Central memory CD4-positive, alpha-beta T cell (primary cell): ENCODE measurements around the gene MSMB.

Experiments
- DNase-seq: peaks from one replicate; pipeline ENCODE4 v3.0.0; 2022

Gene MSMB

DNA sequence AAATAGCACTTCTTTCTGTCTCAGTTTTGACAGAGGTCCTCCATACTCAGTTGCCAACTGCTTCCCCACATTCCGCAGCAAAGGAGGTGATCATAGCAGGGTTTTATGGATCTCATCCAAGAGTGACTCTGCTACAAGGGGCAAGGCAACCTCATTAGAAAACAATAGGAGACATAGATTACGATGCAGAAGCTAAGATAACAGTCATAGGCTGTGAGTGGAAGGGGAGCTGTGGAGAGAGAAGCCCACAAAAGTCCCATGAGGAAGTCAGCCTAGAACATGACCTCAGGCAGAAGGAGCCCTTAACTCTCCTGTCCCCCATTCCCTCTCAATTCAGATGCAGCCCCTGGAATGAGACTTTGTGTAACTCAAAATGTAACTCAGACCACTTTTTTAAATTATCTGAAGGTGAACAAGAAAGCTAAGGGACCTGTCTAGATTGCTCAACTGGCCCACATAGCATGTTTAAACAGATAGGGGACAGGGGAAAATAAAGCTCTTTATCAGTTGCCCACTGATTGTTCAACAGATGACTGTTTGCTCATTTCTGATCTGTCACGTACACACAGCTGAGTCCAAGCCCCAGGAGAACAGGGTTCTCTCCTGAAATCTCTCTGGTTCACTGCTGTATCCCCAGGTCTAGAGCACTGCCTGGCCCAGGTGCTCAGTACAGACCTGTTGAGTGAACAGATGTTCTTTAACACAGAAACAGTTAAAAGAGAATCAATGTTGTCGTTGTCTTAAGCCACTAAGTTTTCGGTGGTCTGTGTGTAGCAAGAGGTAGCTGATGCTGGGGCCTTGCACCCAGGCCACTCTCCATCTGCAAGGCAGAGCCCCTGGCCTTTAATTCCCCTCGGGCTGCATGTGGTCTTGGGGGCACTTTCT, 14.2 kb downstream of the MSMB start:
- no peak for DNase-seq

DNA sequence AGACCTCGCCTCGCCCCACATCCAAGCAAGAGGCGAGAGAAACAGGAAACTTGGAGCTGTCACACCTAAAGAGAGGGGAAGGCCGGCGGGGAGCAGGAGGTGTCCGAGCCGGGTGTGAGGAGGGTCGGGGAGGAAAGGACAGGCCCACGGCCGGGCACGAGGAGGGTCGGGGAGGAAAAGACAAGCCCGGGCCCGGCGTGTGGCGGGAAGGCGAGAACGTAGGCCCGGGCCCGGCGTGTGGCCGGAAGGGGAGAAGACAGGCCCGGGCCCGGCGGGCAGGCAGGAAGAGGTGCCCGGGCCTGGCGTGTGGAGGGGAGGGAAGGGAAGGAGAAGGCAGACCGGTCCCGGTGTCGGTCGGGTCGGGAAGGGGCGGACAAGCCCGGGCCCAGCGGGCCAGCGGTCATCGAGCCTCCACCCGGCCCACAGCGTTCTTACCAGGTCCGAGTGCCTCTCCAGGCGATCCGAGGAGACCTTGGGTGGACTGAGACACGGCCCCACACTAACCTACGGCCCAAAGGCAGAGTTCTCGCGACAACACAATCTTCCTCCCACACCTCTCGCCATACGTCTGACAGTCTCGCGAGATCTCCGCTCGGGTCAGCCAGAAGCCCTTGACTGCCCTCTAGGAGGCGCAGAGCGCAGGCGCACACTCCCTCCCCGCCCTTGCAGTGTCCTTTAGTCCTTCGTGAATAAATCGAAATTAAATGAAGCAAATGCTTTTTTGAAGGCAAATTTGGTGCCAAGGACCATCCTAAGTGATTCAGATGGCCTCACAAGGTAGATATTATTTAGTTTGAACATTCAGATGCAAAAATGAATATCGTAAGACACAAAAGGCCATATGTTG, 15.8 kb downstream of the MSMB start, which contains the start of gene NCOA4:
NCOA4 (minus strand) TSS at position 533 of the 847 bp plus-strand sequence. CDS start 13,943 bp downstream, outside the sequence.
- peak; percentile 95 for DNase-seq

- DNase-seq: no peak
Measured at GRCh38 chr10:46029461-46030030, 16.5 kb downstream of the MSMB start.

DNA sequence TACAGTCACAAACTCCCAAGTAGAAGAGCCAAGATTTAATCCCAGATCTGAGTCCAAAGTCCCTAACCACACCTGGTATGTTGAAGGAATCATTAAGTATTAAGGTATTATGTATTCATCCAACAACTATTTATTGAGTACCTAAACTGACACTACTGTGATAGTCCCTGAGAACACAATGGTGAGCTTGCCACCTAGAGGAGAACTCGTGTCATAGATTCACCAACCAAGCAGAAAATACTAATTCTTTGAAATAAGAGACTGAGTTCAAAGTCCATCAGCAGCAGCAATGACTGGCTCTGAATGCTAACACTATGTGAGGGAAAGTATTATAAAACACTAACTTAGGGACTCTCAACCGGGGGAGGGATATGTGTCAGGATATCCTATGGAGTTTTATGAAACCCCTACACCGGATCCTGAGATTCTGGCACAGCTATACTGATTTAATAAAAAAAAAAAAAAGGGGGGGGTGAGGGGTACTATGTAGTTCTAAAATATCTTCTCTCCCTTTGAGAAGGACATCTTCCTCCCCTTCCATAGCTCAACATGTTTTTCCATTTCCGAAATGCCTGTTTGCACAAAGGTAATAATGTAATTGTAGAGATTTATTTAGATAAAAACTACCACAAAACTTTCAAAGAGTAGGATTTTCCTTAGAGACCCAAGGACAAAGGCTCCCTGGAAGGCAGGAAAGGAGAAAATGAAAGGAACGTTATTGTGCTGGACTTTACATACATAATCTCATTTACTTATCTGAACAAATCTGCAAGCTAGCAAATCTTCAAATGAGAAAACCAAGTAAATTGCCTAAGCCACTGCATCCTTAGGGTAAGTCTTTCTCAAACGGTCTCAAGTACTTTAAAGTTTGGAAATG, 17.2 kb downstream of the MSMB start:
- DNase-seq: peak; percentile 52

DNA sequence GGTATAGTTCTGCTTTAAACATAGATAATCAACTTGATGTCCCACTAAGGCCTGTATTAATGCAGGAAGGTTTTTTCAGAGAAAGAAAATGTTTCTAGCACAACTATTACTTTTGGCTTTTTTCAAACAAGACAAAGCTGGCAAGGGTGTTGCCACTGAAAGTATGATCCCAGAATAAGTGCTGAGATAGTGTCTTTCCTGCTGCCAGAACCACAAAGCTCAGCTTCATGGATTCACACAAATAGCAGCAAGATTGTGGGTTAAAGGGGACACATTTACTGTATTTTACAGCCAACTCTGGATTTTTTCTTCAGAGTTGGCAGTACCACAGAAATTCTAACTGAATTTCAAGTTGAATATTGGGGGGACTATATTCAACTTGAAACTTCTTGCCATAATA, 20.0 kb downstream of the MSMB start:
- no peak for DNase-seq

- DNase-seq: no peak
Measured at GRCh38 chr10:46025406-46025805, 20.7 kb downstream of the MSMB start.

DNA sequence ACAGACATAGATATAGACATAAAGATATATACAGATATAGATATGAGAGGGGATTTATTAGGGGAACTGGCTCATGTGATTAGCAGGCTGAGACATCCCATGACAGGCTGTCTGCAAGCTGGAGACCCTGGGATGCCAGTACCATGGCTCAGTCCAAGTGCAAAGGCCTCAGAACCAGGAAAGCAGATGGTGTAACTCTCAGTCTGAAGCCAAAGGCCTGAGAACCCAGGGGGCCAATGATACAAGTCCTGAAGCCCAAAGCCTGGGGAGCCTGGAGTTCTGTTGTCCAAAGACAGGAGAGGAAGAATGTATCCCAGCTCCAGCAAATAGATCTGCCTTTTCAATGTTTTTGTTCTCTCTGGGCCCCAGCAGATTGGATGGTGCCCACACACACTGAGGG, 21.1 kb downstream of the MSMB start:
- no peak for DNase-seq

DNA sequence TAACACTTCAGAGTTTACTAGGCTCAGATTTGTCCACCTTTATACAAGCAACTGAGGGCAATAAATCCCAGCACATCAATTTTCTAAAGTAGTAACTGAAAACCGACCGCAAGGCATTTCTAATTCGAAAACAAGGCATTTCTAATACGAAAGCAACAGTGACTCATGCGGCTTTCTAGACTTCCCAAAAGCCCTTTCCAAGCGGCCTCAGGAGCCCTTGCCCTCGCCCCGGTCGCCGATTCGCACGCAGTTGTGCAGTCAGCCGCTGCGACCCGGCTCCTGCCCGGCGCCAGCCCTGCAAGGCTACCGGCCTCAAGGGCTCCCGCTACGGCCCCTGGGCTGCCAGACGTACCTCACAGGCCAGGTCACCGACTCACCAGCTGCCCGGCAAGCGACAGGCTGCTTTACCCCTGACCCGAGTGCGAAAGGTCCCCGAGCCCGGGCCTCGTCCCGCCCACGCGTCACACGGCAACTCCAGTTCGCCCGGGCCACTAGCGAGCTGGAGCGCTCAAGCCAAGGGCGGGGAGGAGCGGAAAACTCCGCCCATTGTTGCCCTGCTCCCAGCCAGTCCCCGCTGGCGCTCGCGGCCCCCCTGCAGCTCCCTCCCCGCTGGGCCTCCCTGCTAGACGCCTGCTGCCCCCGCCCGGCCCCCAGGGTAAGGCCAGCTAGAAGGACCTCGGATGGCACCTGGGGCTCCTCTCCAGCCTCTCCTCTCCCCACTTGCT, 22.9 kb downstream of the MSMB start:
- DNase-seq: peak; percentile 77

DNA sequence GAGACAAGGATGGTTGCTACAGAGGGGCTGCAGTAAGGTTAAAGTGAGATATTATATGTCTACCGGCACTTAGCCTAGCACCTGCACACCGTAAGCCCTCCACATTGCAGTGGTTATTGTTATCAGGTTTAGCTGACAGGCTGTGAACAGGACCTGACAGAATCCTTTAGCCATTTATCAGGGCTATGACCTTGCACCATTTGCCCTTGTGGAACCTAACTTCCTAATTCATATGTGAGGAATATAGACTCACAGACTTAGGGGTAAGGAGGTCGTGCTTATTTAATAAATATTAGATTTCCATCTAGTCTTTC, 25.8 kb downstream of the MSMB start:
- no peak for DNase-seq

DNA sequence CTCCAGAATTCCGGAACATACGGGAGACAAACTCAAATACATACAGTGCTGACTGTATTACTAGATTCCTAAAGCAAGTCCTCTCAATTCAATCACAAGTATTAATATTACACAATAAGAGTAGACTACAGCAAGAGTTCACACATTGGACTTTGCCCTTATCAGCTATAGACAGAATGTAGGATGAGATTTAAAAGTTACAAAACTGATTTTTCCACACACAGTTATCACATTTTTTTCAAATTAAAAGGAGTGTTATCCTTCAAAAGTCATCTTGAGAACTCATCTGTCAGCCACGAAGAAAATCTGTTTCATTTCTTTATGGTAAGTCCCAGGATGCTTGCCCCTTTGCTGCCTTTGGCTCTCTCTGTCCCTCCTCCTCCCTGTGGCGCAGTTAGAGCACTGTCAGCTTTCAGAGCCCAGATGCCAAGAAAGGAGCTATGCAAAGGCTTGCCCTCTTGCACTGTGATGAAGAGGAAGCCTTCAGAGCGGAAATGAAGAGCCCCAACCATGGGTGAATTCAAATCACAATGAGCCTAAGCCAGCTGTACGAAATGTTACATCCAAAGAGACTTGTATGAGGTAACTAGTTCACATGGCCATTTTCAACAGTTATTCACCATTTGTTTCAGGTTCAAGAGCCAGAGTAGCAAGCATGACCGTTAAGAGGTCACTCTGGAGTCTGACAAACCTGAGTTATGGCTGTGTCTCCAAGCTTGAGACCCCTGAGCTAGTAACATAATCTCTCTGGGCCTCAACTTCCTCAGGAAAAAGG, 26.3 kb downstream of the MSMB start:
- no peak for DNase-seq

- DNase-seq: no peak
Measured at GRCh38 chr10:46019177-46019528, 26.9 kb downstream of the MSMB start.

DNA sequence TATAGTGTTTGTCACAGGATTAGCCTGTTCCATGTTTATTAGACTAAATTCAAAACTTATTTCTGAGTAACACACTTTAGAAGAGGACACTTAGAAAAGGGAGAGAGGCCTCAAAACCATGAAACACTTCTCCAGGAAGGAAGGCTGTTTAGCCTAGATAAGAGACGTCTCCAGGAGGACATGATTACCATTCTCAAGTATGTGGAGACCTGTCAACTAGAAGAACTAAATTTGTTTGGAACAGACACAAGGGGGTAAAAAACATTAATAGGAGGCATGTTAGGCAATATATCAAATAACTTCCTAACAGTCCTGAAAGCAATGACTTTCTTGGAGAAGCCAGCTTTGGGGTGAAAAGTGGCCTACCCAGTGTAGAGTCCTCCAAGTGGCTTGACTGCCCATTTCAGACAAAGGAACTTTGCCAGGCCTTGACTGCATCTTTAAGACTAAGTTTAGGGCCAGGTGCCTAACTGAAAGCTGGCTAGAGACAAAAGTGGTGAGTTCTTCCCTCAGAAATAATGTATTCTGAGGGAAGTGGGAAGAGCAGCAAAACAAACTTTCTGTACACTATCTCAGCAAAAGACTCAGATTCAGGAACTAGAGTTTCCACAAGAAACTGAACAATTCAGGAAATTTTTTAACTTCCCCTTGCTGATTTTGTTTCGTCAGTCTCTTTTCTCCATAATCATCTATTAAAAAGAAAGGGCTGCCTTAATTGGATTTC, 27.5 kb downstream of the MSMB start:
- no peak for DNase-seq

GRCh38 chr10:46017733-46018132, 28.3 kb downstream of the MSMB start:
- DNase-seq: no peak

- DNase-seq: no peak
Measured at GRCh38 chr10:46016811-46017210, 29.3 kb downstream of the MSMB start.

DNA sequence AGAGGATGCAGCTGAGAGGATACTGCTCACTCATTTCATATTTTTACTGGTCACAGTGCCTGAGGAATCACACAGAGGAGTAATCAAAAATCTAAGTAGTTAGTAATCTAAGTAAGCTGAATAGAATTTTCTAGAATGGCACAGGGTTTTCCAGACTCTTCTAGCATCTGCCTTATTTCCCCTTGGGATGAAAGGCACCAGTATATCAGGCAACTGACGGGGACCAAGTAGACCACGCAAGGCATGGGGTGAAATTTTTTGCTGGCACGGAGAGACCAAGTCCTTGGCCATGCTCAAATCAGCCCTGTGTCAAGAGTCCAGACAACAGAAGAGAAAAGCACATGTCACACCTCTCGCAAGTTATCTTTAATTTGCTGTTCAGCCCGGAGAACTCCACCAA, 29.9 kb downstream of the MSMB start:
- no peak for DNase-seq

GRCh38 chr10:46014683-46015405, 31.2 kb downstream of the MSMB start:
- no peak for DNase-seq

DNA sequence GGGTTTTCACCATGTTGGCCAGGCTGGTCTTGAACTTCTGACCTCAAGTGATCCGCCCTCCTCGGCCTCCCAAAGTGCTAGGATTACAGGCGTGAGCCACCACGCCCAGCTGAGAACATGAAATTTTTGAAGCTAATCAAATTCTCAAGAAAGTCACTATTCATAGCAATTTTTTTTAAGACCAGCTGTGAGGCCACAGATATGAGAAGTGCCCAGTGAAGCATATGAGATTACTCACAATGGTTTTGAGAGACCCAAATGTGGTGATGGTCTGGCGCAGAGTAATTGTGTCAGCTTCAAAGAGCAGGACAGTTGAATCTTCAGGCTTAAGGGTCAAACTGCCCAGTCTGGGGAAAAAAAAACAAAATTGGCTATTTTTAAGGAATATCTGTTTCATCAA, 31.9 kb downstream of the MSMB start:
- DNase-seq: no peak

GRCh38 chr10:46012746-46013145, 33.3 kb downstream of the MSMB start:
- DNase-seq: no peak

DNA sequence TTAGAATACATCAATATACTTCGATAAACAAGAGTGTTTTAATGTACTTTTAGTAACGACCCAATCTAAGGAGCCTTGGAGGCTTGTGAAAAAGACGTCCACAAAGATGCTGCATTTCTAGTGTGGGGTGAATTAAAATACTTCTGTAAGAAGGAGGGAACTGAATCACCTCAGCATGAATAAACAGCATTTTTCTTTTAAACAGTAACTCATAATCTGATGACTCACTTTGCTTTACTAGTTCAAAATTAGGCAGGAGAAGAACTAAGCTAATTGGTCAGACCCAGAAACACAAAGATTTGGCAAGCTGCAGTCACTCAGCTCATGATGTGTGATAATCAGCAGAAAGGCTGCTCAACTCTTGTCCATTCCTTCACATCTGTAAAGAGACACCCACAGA, 39.9 kb downstream of the MSMB start:
- DNase-seq: no peak

- no peak for DNase-seq
Measured at GRCh38 chr10:46005383-46005782, 40.7 kb downstream of the MSMB start.
